ENCODE measurements around the gene MYL2. TPM values are rescaled to one million over a fixed set of nuclear protein-coding genes. Genes with fewer than 3 reads are reported as not detected.

The MYL2 gene
- total RNA-seq, 1 experiment from 2014 or later = not detected

- TF ChIP-seq, protein P1, sequence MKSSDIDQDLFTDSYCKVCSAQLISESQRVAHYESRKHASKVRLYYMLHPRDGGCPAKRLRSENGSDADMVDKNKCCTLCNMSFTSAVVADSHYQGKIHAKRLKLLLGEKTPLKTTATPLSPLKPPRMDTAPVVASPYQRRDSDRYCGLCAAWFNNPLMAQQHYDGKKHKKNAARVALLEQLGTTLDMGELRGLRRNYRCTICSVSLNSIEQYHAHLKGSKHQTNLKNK (CRISPR knock-in tag; IDR thresholded peaks at IDR 0.05) = no peak
- TF ChIP-seq NFATC4 (CRISPR knock-in tag; IDR thresholded peaks at IDR 0.05) (no peak), ZNF219 (CRISPR knock-in tag; IDR thresholded peaks at IDR 0.05; ENCODE audit: borderline replicate concordance) (no peak), ZNF317 (CRISPR knock-in tag; IDR thresholded peaks at IDR 0.05; ENCODE audit: borderline replicate concordance, low read depth) (no peak), OVOL2 (CRISPR knock-in tag; IDR thresholded peaks at IDR 0.05; ENCODE audit: borderline replicate concordance) (no peak), ZNF138 (CRISPR knock-in tag; conservative IDR thresholded peaks at IDR 0.05) (no peak), USF2 (CRISPR knock-in tag; IDR thresholded peaks at IDR 0.05) (no peak), EMX1 (CRISPR knock-in tag; IDR thresholded peaks at IDR 0.05) (no peak), ZNF281 (CRISPR knock-in tag; IDR thresholded peaks at IDR 0.05) (no peak), ZNF416 (CRISPR knock-in tag; IDR thresholded peaks at IDR 0.05) (no peak)
These were observed 45.8 kb upstream of the MYL2 start (continued) for GRCh38 chr12:110966081-110966760.

DNA sequence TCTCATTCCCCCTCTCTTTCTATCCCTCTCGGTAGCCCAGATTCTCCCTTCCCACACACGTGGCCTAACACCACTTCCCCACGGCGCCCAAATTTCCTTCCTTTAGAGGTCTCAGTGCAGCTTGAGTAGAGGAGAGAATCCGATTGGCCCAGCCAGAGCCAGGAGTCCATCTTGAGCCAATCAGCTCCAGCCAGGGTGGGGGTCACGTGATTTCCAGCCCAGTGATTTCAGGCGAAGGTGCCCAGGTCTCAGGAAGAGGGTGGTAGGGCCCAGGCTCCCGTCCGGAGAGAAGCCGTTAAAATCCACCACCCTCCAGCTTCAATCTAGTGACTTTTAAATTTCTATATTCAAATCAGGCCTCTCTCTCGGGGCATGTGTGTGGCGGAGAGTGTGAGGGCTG is 45.2 kb upstream of the MYL2 start:
- Mint-ChIP-seq H3K9me3 (peaks cover 4% of the 10 kb centered on the region), H3K36me3 (no peaks in the 10 kb centered on the region), H3K27ac (no peak overlapping the region), H3K4me3 (no peak overlapping the region), H3K4me1 (no peaks in the 10 kb centered on the region), H3K27me3 (ENCODE audit: low read depth) (peaks cover 39% of the 10 kb centered on the region)
- CTCF ChIA-PET = interaction anchor here (0.7 to 1.8 kb wide), 2 partner anchors 34 to 287 kb away, joined by 3 to 4 read pairs; no protein-coding TSS in a partner anchor
- DNase-seq (ENCODE audit: low spot score) (no peak), ATAC-seq (peak; percentile 55)
- POLR2A ChIA-PET = no interaction called here
- TF ChIP-seq IRF2 (CRISPR knock-in tag; IDR thresholded peaks at IDR 0.05; ENCODE audit: borderline replicate concordance, low read depth) = no peak
- TF ChIP-seq NFYB (CRISPR knock-in tag; conservative IDR thresholded peaks at IDR 0.05; ENCODE audit: low read depth) = peak; percentile 45
- no peak for TF ChIP-seq ZNF138 (CRISPR knock-in tag; conservative IDR thresholded peaks at IDR 0.05)
- TF ChIP-seq NFATC4 (CRISPR knock-in tag; IDR thresholded peaks at IDR 0.05) = no peak
- no peak for TF ChIP-seq SOX15 (CRISPR knock-in tag; IDR thresholded peaks at IDR 0.05)
- TF ChIP-seq, protein P2, sequence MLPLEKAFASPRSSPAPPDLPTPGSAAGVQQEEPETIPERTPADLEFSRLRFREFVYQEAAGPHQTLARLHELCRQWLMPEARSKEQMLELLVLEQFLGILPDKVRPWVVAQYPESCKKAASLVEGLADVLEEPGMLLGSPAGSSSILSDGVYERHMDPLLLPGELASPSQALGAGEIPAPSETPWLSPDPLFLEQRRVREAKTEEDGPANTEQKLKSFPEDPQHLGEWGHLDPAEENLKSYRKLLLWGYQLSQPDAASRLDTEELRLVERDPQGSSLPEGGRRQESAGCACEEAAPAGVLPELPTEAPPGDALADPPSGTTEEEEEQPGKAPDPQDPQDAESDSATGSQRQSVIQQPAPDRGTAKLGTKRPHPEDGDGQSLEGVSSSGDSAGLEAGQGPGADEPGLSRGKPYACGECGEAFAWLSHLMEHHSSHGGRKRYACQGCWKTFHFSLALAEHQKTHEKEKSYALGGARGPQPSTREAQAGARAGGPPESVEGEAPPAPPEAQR (CRISPR knock-in tag; IDR thresholded peaks at IDR 0.05) = no peak
- TF ChIP-seq MYBL2 (CRISPR knock-in tag; IDR thresholded peaks at IDR 0.05) = no peak
- no peak for TF ChIP-seq NR1H2 (CRISPR knock-in tag; IDR thresholded peaks at IDR 0.05)
- no peak for TF ChIP-seq ZNF232 (CRISPR knock-in tag; IDR thresholded peaks at IDR 0.05)
- TF ChIP-seq USF2 (CRISPR knock-in tag; IDR thresholded peaks at IDR 0.05) = peak; percentile 74
- TF ChIP-seq, protein P3, sequence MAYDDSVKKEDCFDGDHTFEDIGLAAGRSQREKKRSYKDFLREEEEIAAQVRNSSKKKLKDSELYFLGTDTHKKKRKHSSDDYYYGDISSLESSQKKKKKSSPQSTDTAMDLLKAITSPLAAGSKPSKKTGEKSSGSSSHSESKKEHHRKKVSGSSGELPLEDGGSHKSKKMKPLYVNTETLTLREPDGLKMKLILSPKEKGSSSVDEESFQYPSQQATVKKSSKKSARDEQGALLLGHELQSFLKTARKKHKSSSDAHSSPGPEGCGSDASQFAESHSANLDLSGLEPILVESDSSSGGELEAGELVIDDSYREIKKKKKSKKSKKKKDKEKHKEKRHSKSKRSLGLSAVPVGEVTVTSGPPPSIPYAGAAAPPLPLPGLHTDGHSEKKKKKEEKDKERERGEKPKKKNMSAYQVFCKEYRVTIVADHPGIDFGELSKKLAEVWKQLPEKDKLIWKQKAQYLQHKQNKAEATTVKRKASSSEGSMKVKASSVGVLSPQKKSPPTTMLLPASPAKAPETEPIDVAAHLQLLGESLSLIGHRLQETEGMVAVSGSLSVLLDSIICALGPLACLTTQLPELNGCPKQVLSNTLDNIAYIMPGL (CRISPR knock-in tag; IDR thresholded peaks at IDR 0.05) = no peak
- TF ChIP-seq, protein P4, sequence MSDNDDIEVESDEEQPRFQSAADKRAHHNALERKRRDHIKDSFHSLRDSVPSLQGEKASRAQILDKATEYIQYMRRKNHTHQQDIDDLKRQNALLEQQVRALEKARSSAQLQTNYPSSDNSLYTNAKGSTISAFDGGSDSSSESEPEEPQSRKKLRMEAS (CRISPR knock-in tag; IDR thresholded peaks at IDR 0.05) = no peak
- no peak for TF ChIP-seq ZNF281 (CRISPR knock-in tag; IDR thresholded peaks at IDR 0.05)
- no peak for TF ChIP-seq PRDM15 (CRISPR knock-in tag; IDR thresholded peaks at IDR 0.05)

Measured in WTC11 (cell line).